ENCODE data around the gene TSPOAP1.

DNA sequence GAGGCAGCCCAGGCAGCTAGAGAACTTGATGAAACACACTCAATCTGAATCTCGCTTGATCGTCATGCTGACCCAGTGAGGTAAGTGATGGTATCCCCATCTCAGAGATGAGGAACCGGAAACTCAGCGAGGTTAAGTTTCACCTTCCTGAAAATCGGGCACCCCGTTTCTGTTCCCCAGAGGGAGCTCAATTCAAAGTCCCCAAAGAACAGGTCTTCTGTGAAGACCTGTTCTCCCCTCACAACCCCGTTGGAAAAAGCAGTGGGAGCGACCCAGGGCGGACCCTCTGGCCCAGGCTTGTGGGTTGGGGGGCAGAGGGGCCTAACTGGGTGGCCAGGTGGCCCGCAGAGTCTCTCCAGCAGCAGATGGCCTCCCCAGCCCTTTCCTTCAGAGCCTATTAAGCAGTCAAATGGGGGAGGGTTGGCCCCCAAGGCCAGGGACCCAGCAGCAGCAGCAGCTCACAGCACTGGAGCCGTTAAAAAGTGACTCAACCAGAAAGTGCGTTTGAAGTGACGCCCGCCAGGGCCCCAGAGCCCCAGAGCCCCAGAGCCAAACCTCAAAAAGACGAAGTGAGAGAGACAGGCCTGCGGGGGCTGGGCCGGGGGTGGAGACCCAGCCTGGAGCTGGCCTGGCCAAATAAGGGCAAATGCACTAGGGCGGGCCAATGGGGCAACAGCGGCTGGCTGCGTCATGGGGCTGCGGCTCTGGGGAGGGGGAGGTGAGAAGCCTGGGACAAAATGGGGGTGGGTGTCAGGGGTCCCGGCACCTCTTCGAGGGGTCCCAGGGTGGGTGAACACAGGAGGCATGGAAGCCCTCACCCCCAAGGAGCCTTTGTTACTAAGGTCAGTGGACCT, 9.2 kb upstream of the TSPOAP1 start:
- TF ChIP-seq, protein P1, sequence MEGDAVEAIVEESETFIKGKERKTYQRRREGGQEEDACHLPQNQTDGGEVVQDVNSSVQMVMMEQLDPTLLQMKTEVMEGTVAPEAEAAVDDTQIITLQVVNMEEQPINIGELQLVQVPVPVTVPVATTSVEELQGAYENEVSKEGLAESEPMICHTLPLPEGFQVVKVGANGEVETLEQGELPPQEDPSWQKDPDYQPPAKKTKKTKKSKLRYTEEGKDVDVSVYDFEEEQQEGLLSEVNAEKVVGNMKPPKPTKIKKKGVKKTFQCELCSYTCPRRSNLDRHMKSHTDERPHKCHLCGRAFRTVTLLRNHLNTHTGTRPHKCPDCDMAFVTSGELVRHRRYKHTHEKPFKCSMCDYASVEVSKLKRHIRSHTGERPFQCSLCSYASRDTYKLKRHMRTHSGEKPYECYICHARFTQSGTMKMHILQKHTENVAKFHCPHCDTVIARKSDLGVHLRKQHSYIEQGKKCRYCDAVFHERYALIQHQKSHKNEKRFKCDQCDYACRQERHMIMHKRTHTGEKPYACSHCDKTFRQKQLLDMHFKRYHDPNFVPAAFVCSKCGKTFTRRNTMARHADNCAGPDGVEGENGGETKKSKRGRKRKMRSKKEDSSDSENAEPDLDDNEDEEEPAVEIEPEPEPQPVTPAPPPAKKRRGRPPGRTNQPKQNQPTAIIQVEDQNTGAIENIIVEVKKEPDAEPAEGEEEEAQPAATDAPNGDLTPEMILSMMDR (conservative IDR thresholded peaks at IDR 0.05; ENCODE audit: low read depth, low read length) = 0 out of 2 replicates have a peak, but pooled peaks have one; percentile 7
- TF ChIP-seq POLR2A (IDR thresholded peaks at IDR 0.05; ENCODE audit: low read depth, low read length) = no peak; the same call in 1 of the 2 replicates
- no peak for TF ChIP-seq MXI1 (IDR thresholded peaks at IDR 0.05; ENCODE audit: borderline replicate concordance, low read depth, low read length)

All from IMR-90 (cell line).